Nephron progenitor cell (in vitro differentiated cells): ENCODE data around the gene APMAP.
A peak's percentile ranks its signal among the peaks of the same experiment; 100 is the strongest.

Experiments
- DNase-seq: peaks from one replicate; pipeline ENCODE4 v3.0.0; 2021
- H3K27ac Mint-ChIP-seq: 2 replicates; pipeline ENCODE4 v1.8.0; 2021; ENCODE audit warnings: mild to moderate bottlenecking, moderate library complexity, mixed read lengths
- H3K27me3 Mint-ChIP-seq: 2 replicates; pipeline ENCODE4 v1.8.0; 2021; ENCODE audit warnings: mild to moderate bottlenecking, low read depth, mixed read lengths; ENCODE audit not compliant: poor library complexity
- H3K36me3 Mint-ChIP-seq: 2 replicates; pipeline ENCODE4 v1.8.0; 2021; ENCODE audit warnings: low read depth, mixed read lengths
- H3K4me1 Mint-ChIP-seq: 2 replicates; pipeline ENCODE4 v1.8.0; 2021; ENCODE audit warnings: mixed read lengths
- H3K4me3 Mint-ChIP-seq: 2 replicates; pipeline ENCODE4 v1.8.0; 2021; ENCODE audit warnings: mild to moderate bottlenecking, moderate library complexity, mixed read lengths
- H3K9me3 Mint-ChIP-seq: 2 replicates; pipeline ENCODE4 v1.8.0; 2021; ENCODE audit warnings: mild to moderate bottlenecking, moderate library complexity, mixed read lengths
- TF ChIP-seq, protein P1 (sequence below): fragments of 200-600 bp; sonication (generic); IDR thresholded peaks from 2 replicates; pipeline ENCODE4 v1.5.0; 2021; ENCODE audit warnings: antibody characterized with exemption

APMAP gene

GRCh38 chr20:25038103-25038410, 45.5 kb upstream of the APMAP start:
- Mint-ChIP-seq H3K27me3 (peaks cover 16% of the 10 kb centered on the region), H3K4me1 (peaks cover 20% of the 10 kb centered on the region)
- TF ChIP-seq, protein P1, sequence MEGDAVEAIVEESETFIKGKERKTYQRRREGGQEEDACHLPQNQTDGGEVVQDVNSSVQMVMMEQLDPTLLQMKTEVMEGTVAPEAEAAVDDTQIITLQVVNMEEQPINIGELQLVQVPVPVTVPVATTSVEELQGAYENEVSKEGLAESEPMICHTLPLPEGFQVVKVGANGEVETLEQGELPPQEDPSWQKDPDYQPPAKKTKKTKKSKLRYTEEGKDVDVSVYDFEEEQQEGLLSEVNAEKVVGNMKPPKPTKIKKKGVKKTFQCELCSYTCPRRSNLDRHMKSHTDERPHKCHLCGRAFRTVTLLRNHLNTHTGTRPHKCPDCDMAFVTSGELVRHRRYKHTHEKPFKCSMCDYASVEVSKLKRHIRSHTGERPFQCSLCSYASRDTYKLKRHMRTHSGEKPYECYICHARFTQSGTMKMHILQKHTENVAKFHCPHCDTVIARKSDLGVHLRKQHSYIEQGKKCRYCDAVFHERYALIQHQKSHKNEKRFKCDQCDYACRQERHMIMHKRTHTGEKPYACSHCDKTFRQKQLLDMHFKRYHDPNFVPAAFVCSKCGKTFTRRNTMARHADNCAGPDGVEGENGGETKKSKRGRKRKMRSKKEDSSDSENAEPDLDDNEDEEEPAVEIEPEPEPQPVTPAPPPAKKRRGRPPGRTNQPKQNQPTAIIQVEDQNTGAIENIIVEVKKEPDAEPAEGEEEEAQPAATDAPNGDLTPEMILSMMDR: no peak

GRCh38 chr20:25037288-25038102, 44.9 kb upstream of the APMAP start:
- H3K36me3 Mint-ChIP-seq: no peaks in the 10 kb centered on the region
- TF ChIP-seq, protein P1: no peak
- no peak overlapping the region for H3K27ac Mint-ChIP-seq
- H3K27me3 Mint-ChIP-seq: peaks cover 19% of the 10 kb centered on the region
- H3K4me3 Mint-ChIP-seq: no peak overlapping the region
- H3K9me3 Mint-ChIP-seq: no peaks in the 10 kb centered on the region
- H3K4me1 Mint-ChIP-seq: peaks cover 19% of the 10 kb centered on the region
- no peak for DNase-seq

More at GRCh38 chr20:25038103-25038410, 45.5 kb upstream of the APMAP start:
- Mint-ChIP-seq H3K27ac (no peak overlapping the region), H3K9me3 (no peaks in the 10 kb centered on the region), H3K36me3 (no peaks in the 10 kb centered on the region), H3K4me3 (no peak overlapping the region)
- no peak for DNase-seq

DNA sequence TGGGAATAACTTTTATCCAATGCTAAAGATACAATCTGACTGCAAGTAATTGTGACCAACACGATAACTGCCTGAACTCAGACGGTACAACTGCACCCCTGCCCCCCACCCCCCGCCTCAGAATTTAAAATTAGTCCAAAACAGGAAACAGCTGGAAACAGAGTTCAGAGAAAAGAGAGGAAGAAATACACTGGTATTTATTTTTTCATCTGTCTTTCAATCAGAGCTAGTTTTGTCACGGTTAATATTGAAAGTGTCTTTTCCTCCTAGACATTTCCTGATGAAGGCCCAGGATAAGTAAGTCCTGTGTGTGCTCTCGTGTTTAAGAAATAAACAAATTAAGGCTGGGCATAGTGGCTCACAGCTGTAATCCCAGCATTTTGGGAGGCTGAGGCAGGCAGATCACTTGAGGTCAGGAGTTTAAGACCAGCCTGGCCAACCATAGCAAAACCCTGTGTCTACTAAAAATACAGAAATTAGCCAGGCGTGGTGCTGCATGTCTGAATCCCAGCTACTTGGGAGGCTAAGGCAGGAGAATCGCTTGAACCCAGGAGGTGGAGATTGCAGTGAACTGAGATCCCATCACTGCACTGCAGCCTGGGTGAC, 43.9 kb upstream of the APMAP start:
- no peaks in the 10 kb centered on the region for H3K9me3 Mint-ChIP-seq
- peaks cover 22% of the 10 kb centered on the region for H3K27me3 Mint-ChIP-seq
- peaks cover 17% of the 10 kb centered on the region for H3K4me1 Mint-ChIP-seq
- H3K4me3 Mint-ChIP-seq: no peak overlapping the region
- TF ChIP-seq, protein P1: no peak
- peak overlapping the region; percentile 75 for H3K27ac Mint-ChIP-seq
- DNase-seq: no peak
- H3K36me3 Mint-ChIP-seq: no peaks in the 10 kb centered on the region

- Mint-ChIP-seq H3K4me1 (peaks cover 17% of the 10 kb centered on the region), H3K27me3 (peaks cover 22% of the 10 kb centered on the region), H3K9me3 (no peaks in the 10 kb centered on the region), H3K4me3 (no peak overlapping the region), H3K36me3 (no peaks in the 10 kb centered on the region), H3K27ac (peak overlapping the region; percentile 66)
- TF ChIP-seq, protein P1: no peak
- DNase-seq: no peak
Observed at GRCh38 chr20:25035921-25036320, 43.4 kb upstream of the APMAP start.

DNA sequence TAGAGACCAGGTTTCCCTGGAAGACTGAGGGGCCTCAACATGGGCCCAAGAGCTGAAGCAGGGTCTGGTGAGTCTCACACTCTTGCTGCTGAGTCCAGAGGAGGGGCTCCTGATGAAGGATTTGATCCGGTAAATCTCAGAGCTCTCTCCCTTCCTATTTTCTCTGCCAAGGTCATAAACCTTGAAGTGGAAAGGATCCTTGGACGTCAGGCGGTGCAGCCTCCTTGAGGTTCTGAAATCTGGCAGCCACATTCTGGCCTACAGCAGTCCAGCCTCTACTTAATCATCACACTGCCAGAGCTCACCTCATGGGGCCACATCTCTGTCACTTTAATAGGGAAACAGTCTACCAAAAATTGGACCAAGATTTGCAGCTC, 41.4 kb upstream of the APMAP start:
- no peaks in the 10 kb centered on the region for H3K36me3 Mint-ChIP-seq
- no peak overlapping the region for H3K27ac Mint-ChIP-seq
- peaks cover 22% of the 10 kb centered on the region for H3K27me3 Mint-ChIP-seq

More for the DNA sequence above, 41.4 kb upstream of the APMAP start:
- Mint-ChIP-seq H3K4me3 (no peak overlapping the region), H3K9me3 (no peaks in the 10 kb centered on the region), H3K4me1 (peaks cover 17% of the 10 kb centered on the region)
- TF ChIP-seq, protein P1: no peak
- no peak for DNase-seq
